ENCODE measurements around the gene STPG2.

The STPG2 gene

GRCh38 chr4:97900229-97900628 is 243.0 kb downstream of the STPG2 start:
- no peaks in the 10 kb centered on the region for H3K36me3 ChIP-seq (ENCODE audit: insufficient read depth, low read length)
- no peaks in the 10 kb centered on the region for H3K27me3 ChIP-seq (ENCODE audit: insufficient read depth, low read length)
- H3K4me3 ChIP-seq (ENCODE audit: low read depth, low read length): no peak overlapping the region
- H3K27ac ChIP-seq (ENCODE audit: low read depth, low read length): no peak overlapping the region
- no peaks in the 10 kb centered on the region for H3K4me1 ChIP-seq (ENCODE audit: control insufficient read depth, insufficient read depth, low read length, unreplicated experiment)
- H2AFZ ChIP-seq (ENCODE audit: low read length, unreplicated experiment): no peak overlapping the region
- no peaks in the 10 kb centered on the region for H3K79me2 ChIP-seq (ENCODE audit: control insufficient read depth, insufficient read depth, low read length, unreplicated experiment)

- Histone ChIP-seq H3K79me2 (ENCODE audit: control insufficient read depth, insufficient read depth, low read length, unreplicated experiment) (no peaks in the 10 kb centered on the region), H3K27me3 (ENCODE audit: insufficient read depth, low read length) (no peaks in the 10 kb centered on the region), H2AFZ (ENCODE audit: low read length, unreplicated experiment) (no peak overlapping the region), H3K36me3 (ENCODE audit: insufficient read depth, low read length) (no peaks in the 10 kb centered on the region), H3K4me3 (ENCODE audit: low read depth, low read length) (no peak overlapping the region), H3K27ac (ENCODE audit: low read depth, low read length) (no peak overlapping the region), H3K4me1 (ENCODE audit: control insufficient read depth, insufficient read depth, low read length, unreplicated experiment) (no peaks in the 10 kb centered on the region)
Observed at GRCh38 chr4:97892592-97893266, 250.5 kb downstream of the STPG2 start.

GRCh38 chr4:97879942-97880341 is 263.3 kb downstream of the STPG2 start:
- H3K4me3 ChIP-seq (ENCODE audit: low read depth, low read length): no peak overlapping the region
- H3K27ac ChIP-seq (ENCODE audit: low read depth, low read length): no peak overlapping the region
- H2AFZ ChIP-seq (ENCODE audit: low read length, unreplicated experiment): no peak overlapping the region
- no peaks in the 10 kb centered on the region for H3K4me1 ChIP-seq (ENCODE audit: control insufficient read depth, insufficient read depth, low read length, unreplicated experiment)
- H3K36me3 ChIP-seq (ENCODE audit: insufficient read depth, low read length): no peaks in the 10 kb centered on the region
- no peaks in the 10 kb centered on the region for H3K79me2 ChIP-seq (ENCODE audit: control insufficient read depth, insufficient read depth, low read length, unreplicated experiment)
- no peaks in the 10 kb centered on the region for H3K27me3 ChIP-seq (ENCODE audit: insufficient read depth, low read length)

GRCh38 chr4:97868097-97868496 is 275.2 kb downstream of the STPG2 start:
- Histone ChIP-seq H3K79me2 (ENCODE audit: control insufficient read depth, insufficient read depth, low read length, unreplicated experiment) (no peaks in the 10 kb centered on the region), H3K4me3 (ENCODE audit: low read depth, low read length) (no peak overlapping the region), H3K27ac (ENCODE audit: low read depth, low read length) (no peak overlapping the region), H3K36me3 (ENCODE audit: insufficient read depth, low read length) (no peaks in the 10 kb centered on the region), H2AFZ (ENCODE audit: low read length, unreplicated experiment) (no peak overlapping the region), H3K27me3 (ENCODE audit: insufficient read depth, low read length) (no peaks in the 10 kb centered on the region), H3K4me1 (ENCODE audit: control insufficient read depth, insufficient read depth, low read length, unreplicated experiment) (no peaks in the 10 kb centered on the region)

- H3K4me1 ChIP-seq (ENCODE audit: control insufficient read depth, insufficient read depth, low read length, unreplicated experiment): no peaks in the 10 kb centered on the region
- no peak overlapping the region for H2AFZ ChIP-seq (ENCODE audit: low read length, unreplicated experiment)
- H3K79me2 ChIP-seq (ENCODE audit: control insufficient read depth, insufficient read depth, low read length, unreplicated experiment): no peaks in the 10 kb centered on the region
- H3K27ac ChIP-seq (ENCODE audit: low read depth, low read length): no peak overlapping the region
- H3K27me3 ChIP-seq (ENCODE audit: insufficient read depth, low read length): no peaks in the 10 kb centered on the region
- H3K36me3 ChIP-seq (ENCODE audit: insufficient read depth, low read length): no peaks in the 10 kb centered on the region
- H3K4me3 ChIP-seq (ENCODE audit: low read depth, low read length): no peak overlapping the region
Observed at GRCh38 chr4:97867557-97868091, 275.7 kb downstream of the STPG2 start.

- no peaks in the 10 kb centered on the region for H3K4me1 ChIP-seq (ENCODE audit: control insufficient read depth, insufficient read depth, low read length, unreplicated experiment)
- H3K36me3 ChIP-seq (ENCODE audit: insufficient read depth, low read length): no peaks in the 10 kb centered on the region
- no peaks in the 10 kb centered on the region for H3K79me2 ChIP-seq (ENCODE audit: control insufficient read depth, insufficient read depth, low read length, unreplicated experiment)
- H3K27me3 ChIP-seq (ENCODE audit: insufficient read depth, low read length): no peaks in the 10 kb centered on the region
- H2AFZ ChIP-seq (ENCODE audit: low read length, unreplicated experiment): no peak overlapping the region
- H3K27ac ChIP-seq (ENCODE audit: low read depth, low read length): no peak overlapping the region
- no peak overlapping the region for H3K4me3 ChIP-seq (ENCODE audit: low read depth, low read length)
Observed at GRCh38 chr4:97866821-97867556, 276.3 kb downstream of the STPG2 start.

- Histone ChIP-seq H3K79me2 (ENCODE audit: control insufficient read depth, insufficient read depth, low read length, unreplicated experiment) (no peaks in the 10 kb centered on the region), H3K36me3 (ENCODE audit: insufficient read depth, low read length) (no peaks in the 10 kb centered on the region), H3K4me1 (ENCODE audit: control insufficient read depth, insufficient read depth, low read length, unreplicated experiment) (no peaks in the 10 kb centered on the region), H3K4me3 (ENCODE audit: low read depth, low read length) (no peak overlapping the region), H2AFZ (ENCODE audit: low read length, unreplicated experiment) (no peak overlapping the region), H3K27ac (ENCODE audit: low read depth, low read length) (no peak overlapping the region), H3K27me3 (ENCODE audit: insufficient read depth, low read length) (no peaks in the 10 kb centered on the region)
Observed at GRCh38 chr4:97851115-97851514, 292.2 kb downstream of the STPG2 start.

- Histone ChIP-seq H2AFZ (ENCODE audit: low read length, unreplicated experiment) (no peak overlapping the region), H3K4me3 (ENCODE audit: low read depth, low read length) (no peak overlapping the region), H3K27me3 (ENCODE audit: insufficient read depth, low read length) (no peaks in the 10 kb centered on the region), H3K4me1 (ENCODE audit: control insufficient read depth, insufficient read depth, low read length, unreplicated experiment) (no peaks in the 10 kb centered on the region), H3K27ac (ENCODE audit: low read depth, low read length) (no peak overlapping the region), H3K79me2 (ENCODE audit: control insufficient read depth, insufficient read depth, low read length, unreplicated experiment) (no peaks in the 10 kb centered on the region), H3K36me3 (ENCODE audit: insufficient read depth, low read length) (no peaks in the 10 kb centered on the region)
Observed at GRCh38 chr4:97845758-97846157, 297.5 kb downstream of the STPG2 start.

GRCh38 chr4:97841512-97841911 is 301.8 kb downstream of the STPG2 start:
- H3K4me1 ChIP-seq (ENCODE audit: control insufficient read depth, insufficient read depth, low read length, unreplicated experiment): no peaks in the 10 kb centered on the region
- H3K27ac ChIP-seq (ENCODE audit: low read depth, low read length): no peak overlapping the region
- H3K36me3 ChIP-seq (ENCODE audit: insufficient read depth, low read length): no peaks in the 10 kb centered on the region
- no peaks in the 10 kb centered on the region for H3K27me3 ChIP-seq (ENCODE audit: insufficient read depth, low read length)
- H3K79me2 ChIP-seq (ENCODE audit: control insufficient read depth, insufficient read depth, low read length, unreplicated experiment): no peaks in the 10 kb centered on the region
- no peak overlapping the region for H2AFZ ChIP-seq (ENCODE audit: low read length, unreplicated experiment)
- H3K4me3 ChIP-seq (ENCODE audit: low read depth, low read length): no peak overlapping the region

- Histone ChIP-seq H3K27me3 (ENCODE audit: insufficient read depth, low read length) (no peaks in the 10 kb centered on the region), H3K4me1 (ENCODE audit: control insufficient read depth, insufficient read depth, low read length, unreplicated experiment) (no peaks in the 10 kb centered on the region), H2AFZ (ENCODE audit: low read length, unreplicated experiment) (no peak overlapping the region), H3K79me2 (ENCODE audit: control insufficient read depth, insufficient read depth, low read length, unreplicated experiment) (no peaks in the 10 kb centered on the region), H3K27ac (ENCODE audit: low read depth, low read length) (no peak overlapping the region), H3K4me3 (ENCODE audit: low read depth, low read length) (no peak overlapping the region), H3K36me3 (ENCODE audit: insufficient read depth, low read length) (no peaks in the 10 kb centered on the region)
Observed at GRCh38 chr4:97836662-97837061, 306.6 kb downstream of the STPG2 start.

- H3K79me2 ChIP-seq (ENCODE audit: control insufficient read depth, insufficient read depth, low read length, unreplicated experiment): no peaks in the 10 kb centered on the region
- no peaks in the 10 kb centered on the region for H3K36me3 ChIP-seq (ENCODE audit: insufficient read depth, low read length)
- no peaks in the 10 kb centered on the region for H3K4me1 ChIP-seq (ENCODE audit: control insufficient read depth, insufficient read depth, low read length, unreplicated experiment)
- H3K27me3 ChIP-seq (ENCODE audit: insufficient read depth, low read length): no peaks in the 10 kb centered on the region
- H2AFZ ChIP-seq (ENCODE audit: low read length, unreplicated experiment): no peak overlapping the region
- no peak overlapping the region for H3K4me3 ChIP-seq (ENCODE audit: low read depth, low read length)
- no peak overlapping the region for H3K27ac ChIP-seq (ENCODE audit: low read depth, low read length)
Observed at GRCh38 chr4:97828646-97829045, 314.6 kb downstream of the STPG2 start.
